ENCODE results near the gene SEC61A1.
A peak's percentile ranks its signal among the peaks of the same experiment; 100 is the strongest.

Gene SEC61A1

GRCh38 chr3:128060473-128061381, 8.5 kb downstream of the SEC61A1 start:
- DNase-seq (ENCODE audit: low read depth in 2 of 2), result peak; percentile 88 to 90

- no peak for DNase-seq (ENCODE audit: low read depth in 2 of 2)
These were observed 10.0 kb downstream of the SEC61A1 start for GRCh38 chr3:128062033-128062745.

DNA sequence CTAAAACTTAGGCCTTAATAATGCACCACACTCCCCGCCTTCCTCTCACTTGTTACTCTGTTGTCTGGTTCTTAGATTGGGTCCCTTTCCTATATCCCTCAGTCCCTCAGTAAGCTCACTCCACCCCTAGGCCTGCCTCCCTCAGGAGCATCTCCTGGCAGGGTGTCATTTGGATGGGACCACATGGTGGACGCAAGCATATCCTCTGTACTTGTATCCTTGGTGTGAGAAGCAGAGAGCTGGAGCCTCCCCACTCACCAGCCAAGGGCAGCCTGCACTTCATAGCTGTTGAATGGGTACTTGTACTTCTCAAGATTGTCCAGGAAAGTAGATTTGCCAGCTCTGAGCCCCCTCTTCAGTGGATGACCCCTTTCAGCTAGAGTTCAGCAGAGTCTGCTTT, 11.6 kb downstream of the SEC61A1 start:
- DNase-seq (ENCODE audit: low read depth in 2 of 2), result no peak

- DNase-seq (ENCODE audit: low read depth in 2 of 2), result no peak
These were observed 12.7 kb downstream of the SEC61A1 start for GRCh38 chr3:128064962-128065361.

- DNase-seq (ENCODE audit: low read depth in 2 of 2), result peak in 1 of 2 experiments; percentile 42
These were observed 13.9 kb downstream of the SEC61A1 start for GRCh38 chr3:128066114-128066513.

DNA sequence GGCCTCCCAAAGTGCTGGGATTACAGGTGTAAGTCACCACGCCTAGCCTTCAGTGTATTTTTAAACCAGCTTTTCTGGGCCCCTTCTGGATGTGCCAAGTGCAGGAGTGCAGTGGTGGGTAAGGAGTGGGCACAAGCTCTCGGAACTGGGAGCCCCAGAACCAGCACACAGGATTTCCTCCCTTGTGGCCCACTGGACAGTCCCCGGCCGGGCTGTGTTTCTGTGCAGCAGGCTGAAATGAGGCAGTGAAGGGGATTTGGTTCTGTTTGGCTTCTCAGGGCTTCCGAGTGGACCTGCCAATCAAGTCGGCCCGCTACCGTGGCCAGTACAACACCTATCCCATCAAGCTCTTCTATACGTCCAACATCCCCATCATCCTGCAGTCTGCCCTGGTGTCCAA, 14.4 kb downstream of the SEC61A1 start:
- no peak for DNase-seq (ENCODE audit: low read depth in 2 of 2)

DNA sequence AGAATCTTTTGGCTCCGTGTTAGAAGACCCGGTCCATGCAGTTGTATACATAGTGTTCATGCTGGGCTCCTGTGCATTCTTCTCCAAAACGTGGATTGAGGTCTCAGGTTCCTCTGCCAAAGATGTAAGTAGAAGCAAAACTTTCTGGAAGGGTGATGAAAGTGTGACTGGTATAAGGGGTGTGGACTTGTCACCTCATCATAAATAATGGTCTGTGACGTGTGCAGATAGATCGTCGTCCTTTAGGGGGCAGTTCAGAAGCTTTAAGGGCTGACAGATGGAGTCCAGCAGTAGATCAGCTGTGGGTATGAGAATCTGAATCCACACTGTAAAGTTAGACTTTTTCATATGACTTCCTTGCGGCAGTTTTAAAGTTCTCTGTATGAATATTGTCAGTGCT, 15.3 kb downstream of the SEC61A1 start:
- no peak for DNase-seq (ENCODE audit: low read depth in 2 of 2)

GRCh38 chr3:128068156-128068620, 16.0 kb downstream of the SEC61A1 start:
- no peak for DNase-seq (ENCODE audit: low read depth in 2 of 2)

DNA sequence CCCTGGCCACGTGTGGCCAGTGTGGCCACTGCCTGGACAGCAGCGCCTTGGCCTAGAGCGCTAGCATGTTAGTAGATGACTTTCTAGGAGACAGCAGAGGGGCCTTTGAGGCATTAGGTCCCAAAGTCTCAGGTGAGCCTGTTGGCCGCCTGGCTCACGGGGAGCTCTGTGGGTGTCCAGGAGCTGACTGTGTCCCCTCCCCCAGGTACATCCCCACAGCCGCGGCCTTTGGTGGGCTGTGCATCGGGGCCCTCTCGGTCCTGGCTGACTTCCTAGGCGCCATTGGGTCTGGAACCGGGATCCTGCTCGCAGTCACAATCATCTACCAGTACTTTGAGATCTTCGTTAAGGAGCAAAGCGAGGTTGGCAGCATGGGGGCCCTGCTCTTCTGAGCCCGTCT, 17.0 kb downstream of the SEC61A1 start:
- DNase-seq (ENCODE audit: low read depth in 2 of 2), result no peak

GRCh38 chr3:128070898-128071591, 18.8 kb downstream of the SEC61A1 start:
- no peak for DNase-seq (ENCODE audit: low read depth in 2 of 2)

DNA sequence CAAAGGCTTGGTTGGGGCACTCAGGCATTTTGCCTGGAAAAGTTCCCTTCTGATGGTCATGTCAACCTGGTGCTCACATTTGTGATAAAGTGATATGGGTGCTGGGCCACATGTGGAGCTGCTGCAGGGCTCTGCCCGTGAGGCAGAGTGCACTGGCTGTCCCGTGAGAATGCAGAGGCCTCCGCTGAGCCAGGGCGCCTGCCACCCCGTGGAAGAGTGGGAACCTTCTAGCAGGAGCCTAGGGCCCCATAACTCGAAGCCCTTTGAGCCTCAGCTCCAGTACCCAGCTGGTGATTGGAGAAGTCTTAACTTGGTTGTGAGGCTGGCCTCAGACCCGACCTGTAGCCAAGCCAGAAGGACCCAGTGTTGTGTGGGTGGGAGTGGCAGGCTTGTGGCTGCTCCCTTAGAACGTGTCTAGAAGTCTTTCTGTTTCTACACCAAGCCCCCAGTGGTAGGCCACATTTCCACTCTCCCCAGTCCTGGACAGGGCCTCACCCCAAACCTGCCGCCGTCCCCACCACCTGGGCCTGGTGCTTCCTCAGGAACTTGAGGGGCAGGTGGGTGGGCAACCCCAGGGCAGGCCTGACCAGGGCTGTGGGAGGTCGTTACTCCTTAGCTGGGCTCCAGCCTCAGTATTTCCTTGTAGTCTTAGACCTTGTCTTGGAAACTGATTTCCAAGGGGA, 19.7 kb downstream of the SEC61A1 start:
- no peak for DNase-seq (ENCODE audit: low read depth in 2 of 2)

DNA sequence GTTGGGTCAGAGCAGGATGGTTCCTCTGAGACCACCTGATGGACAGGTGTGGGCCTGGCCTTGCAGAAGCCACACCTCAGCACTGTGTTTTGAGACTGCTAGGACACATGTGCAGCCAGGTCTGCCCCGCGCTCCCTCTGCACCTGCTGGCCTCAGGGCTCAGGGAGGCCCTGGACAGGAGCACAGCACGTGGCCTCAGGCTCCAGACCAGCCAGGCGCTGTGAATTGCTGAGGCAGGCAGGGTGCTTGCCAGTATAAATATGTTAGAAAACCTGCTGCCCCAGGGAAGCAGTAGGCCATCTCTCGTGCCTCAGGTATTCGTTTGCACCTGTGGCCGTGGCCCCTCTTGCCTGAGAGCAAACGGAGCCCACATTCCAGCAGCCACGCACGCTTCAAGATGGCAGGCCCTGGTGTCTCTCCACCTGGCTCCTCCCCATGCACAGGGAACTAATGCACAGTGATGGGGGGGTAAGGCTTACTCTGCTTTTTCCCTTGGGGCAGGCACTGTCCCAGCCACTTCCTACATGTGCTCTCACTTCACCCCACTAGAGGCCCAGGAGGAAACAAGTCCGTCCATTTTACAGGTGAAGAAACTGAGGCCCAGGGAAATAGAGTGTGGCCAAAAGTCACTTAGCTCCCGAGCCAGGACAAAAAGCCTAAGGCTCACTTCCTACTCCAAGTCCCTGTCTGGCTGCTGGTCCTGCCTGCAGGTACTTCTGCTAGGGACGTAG, 20.4 kb downstream of the SEC61A1 start:
- DNase-seq (ENCODE audit: low read depth in 2 of 2), result no peak

DNA sequence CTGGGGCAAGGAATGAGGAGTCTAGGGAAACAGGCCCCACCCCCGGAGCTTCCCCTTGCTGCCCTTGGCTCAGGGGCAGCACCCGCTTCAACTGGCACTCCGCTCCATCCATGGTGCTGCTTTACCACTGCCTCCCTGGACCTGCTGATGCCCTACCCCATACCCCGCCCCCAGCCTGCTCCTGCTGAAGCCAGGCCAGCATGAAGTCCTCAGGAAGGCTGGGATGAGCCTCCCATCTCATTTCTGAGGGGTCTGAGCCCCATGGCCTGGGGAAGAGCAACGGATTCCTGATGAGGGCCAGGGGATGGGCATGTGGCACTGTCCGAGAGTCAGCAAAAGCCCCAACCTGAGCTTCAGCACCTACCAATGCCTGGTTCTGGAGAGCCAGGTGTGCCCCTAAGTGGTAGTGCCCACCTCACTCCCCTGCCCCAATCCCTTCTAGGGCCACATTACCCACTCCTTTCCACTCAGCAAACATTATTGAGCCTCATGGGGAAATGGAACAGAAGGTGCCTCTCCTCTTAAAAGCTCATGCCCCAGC, 21.0 kb downstream of the SEC61A1 start:
- DNase-seq (ENCODE audit: low read depth in 2 of 2), result no peak

GRCh38 chr3:128073807-128074206, 21.6 kb downstream of the SEC61A1 start:
- no peak for DNase-seq (ENCODE audit: low read depth in 2 of 2)

GRCh38 chr3:128074851-128075521, 22.7 kb downstream of the SEC61A1 start:
- no peak for DNase-seq (ENCODE audit: low read depth in 2 of 2)

DNA sequence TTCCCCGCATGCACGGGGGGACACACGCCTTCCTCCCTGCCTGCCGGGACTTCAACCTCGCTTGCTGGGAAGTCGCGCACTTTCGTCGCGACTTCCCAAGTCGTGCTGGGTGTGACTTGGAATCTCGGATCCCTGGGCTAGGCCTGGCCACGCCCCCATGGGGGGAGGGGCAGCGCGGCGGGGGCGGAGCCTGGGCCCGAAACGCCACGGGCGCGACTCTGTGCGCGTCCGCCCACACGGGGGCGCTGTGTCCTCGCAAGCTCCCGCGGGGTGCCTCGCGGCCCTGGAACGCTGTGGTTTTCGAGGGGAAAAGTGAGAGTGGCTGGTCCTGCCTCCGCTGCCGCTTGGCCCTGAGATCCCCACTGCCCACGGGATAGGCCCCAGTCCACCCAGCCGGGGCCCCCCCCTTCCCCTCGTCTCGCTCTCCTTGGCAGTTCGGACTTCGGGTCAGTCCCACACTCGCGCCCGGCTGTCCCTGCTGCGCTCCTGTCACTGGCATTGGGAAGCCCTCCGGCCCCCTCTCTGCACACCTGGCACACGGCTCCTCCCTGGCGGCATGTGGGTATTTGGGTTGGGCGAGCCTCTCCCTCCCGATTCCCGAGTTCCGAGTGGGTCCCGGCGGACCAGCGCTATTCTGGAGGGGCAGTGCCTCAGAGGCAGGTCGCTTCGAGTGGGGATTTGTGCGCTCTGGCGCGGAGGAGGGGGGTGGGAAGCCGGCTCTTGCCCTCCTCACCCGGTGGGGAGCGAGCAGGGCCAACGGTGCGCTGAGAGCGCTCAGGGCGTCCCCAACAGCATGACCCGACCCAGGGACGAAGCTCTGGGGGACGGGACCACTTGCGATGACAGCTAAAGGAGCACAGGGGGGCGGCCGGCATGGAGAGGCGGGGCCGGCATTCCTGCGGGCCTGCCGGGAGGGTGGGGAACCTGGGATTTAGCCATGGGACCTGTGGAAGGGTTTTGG, 23.6 kb downstream of the SEC61A1 start:
- peak; percentile 54 for DNase-seq (ENCODE audit: low read depth in 2 of 2)

DNA sequence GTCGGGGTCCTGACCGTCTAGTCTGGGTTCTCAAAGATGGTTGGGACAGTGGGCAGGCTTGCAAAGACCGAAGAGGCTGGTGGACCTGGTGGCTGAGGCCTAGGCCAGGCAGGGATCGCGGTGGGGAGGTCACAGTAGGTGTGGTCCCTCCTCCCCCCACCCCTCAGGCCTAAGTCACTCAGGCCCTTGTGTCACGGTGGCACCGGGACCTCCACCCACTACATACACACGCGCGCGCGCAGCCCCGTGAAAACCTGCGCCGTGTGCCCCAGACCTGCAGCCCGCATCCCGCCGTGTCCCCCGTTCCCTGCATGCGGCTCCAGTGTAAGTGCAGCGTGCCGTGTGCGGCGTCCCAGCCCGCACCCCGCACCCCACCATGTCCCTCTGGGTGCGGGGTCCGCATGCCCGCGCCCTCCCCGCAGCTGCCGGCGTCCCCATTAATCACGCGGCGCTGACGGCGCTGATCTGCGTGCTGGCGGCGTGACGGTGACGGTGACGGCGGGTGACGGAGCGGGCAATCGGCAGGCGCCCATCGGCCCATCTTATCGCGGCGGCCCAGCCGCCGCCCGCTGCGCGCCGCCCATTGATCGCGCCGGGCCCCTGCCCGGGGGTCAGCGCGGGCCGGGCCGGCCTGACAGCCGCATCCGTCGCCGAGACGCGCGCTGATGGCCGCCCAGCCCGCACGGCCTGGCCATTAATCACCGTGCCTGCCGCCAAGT, 24.4 kb downstream of the SEC61A1 start:
- DNase-seq (ENCODE audit: low read depth in 2 of 2), result no peak

GRCh38 chr3:128077202-128077624, 25.0 kb downstream of the SEC61A1 start:
- no peak for DNase-seq (ENCODE audit: low read depth in 2 of 2)

Measured in fibroblast of skin of left biceps (primary cell).